ENCODE data around the gene BEND5. TPM values are rescaled to one million over a fixed set of nuclear protein-coding genes. Genes with fewer than 3 reads are reported as not detected.
A peak's percentile ranks its signal among the peaks of the same experiment; 100 is the strongest.

Gene BEND5
- total and polyA plus RNA-seq, 2 donors = 21.8 to 50.2 TPM

DNA sequence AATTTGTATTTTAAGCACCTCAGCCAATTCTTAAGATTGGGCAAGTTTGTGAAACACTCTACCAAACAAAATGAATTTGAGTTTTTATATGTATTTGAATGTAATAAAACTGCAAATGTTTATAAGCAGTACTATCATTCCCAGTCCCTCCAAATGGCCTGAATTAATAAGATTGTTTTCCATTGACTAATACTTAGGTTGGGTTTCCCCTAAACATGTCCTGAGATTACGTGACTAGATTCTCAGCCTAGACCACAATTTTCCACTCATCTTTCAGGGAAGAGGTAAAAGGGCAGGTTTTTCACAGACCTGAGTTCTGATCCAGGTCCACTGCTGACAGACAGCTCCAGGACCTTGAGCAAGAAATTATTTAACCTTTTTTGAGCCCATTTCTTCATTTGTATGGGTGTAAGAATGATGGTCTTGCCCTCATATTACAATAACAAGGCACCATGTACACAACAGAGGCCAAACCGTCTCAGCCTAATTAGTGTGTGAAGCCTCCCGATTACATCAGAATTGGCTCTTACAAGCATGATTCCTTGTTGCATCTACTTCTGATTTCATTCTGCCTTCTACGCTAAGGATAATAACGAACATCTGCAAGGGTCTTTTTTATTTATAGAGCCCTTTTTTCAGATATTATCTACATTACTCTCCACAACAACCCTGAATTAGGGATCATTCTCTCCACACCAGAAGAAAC lies 51.2 kb downstream of the BEND5 start:
- H3K27ac ChIP-seq (ENCODE audit: low read depth in 1 of 2, low read length in 1 of 2) = no peak overlapping the region
- 96% methylated on average over 5 of the region's 5 CpGs for WGBS
- H3K9me3 ChIP-seq (ENCODE audit: control insufficient read depth in 2 of 2, insufficient read depth in 1 of 2, low read length in 1 of 2) = no peaks in the 10 kb centered on the region
- H3K36me3 ChIP-seq (ENCODE audit: control insufficient read depth in 2 of 2, insufficient read depth in 2 of 2, low read length in 1 of 2) = peaks cover 6 to 10% of the 10 kb centered on the region in 2 donors
- H3K4me3 ChIP-seq (ENCODE audit: low read length in 2 of 2) = no peak overlapping the region
- no peak for DNase-seq (ENCODE audit: low read depth in 6 of 9, low spot score in 9 of 9)
- no peaks in the 10 kb centered on the region for H3K27me3 ChIP-seq (ENCODE audit: control insufficient read depth in 2 of 2, insufficient read depth in 1 of 2, low read length in 1 of 2)
- H3K4me1 ChIP-seq (ENCODE audit: control insufficient read depth in 2 of 2, insufficient read depth in 2 of 2, low read length in 2 of 2) = no peaks in the 10 kb centered on the region

GRCh38 chr1:48720929-48721328 lies 55.8 kb downstream of the BEND5 start:
- Histone ChIP-seq H3K36me3 (ENCODE audit: control insufficient read depth in 2 of 2, insufficient read depth in 2 of 2, low read length in 1 of 2) (no peaks in the 10 kb centered on the region), H3K9me3 (ENCODE audit: control insufficient read depth in 2 of 2, insufficient read depth in 1 of 2, low read length in 1 of 2) (no peaks in the 10 kb centered on the region), H3K4me3 (ENCODE audit: low read length in 2 of 2) (no peak overlapping the region), H3K27ac (ENCODE audit: low read depth in 1 of 2, low read length in 1 of 2) (no peak overlapping the region), H3K27me3 (ENCODE audit: control insufficient read depth in 2 of 2, insufficient read depth in 1 of 2, low read length in 1 of 2) (no peaks in the 10 kb centered on the region), H3K4me1 (ENCODE audit: control insufficient read depth in 2 of 2, insufficient read depth in 2 of 2, low read length in 2 of 2) (no peaks in the 10 kb centered on the region)
- DNase-seq (ENCODE audit: low read depth in 6 of 9, low spot score in 9 of 9) = no peak

DNA sequence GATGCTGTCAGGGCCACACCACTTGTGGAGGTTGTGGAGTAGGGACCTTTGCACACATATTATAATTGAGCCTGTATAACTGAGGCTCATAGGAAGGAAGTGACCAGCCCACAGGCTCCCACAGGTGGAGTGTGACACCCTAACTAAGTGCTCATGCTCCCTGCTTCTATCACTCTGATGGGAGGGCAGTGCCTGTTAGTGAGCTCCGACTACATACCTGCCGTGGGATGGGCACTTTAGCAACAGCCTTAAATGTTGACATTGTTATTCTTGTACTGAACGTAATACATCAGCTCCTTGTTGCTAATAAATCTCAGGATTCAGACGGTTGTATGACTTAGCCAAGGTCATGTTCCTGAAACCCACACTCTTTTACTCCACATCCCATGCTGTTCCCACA lies 58.0 kb downstream of the BEND5 start:
- WGBS = 90% methylated on average over 4 of the region's 4 CpGs

GRCh38 chr1:48718116-48718630 lies 58.5 kb downstream of the BEND5 start:
- Histone ChIP-seq H3K4me1 (ENCODE audit: control insufficient read depth in 2 of 2, insufficient read depth in 2 of 2, low read length in 2 of 2) (no peaks in the 10 kb centered on the region), H3K27me3 (ENCODE audit: control insufficient read depth in 2 of 2, insufficient read depth in 1 of 2, low read length in 1 of 2) (no peaks in the 10 kb centered on the region), H3K36me3 (ENCODE audit: control insufficient read depth in 2 of 2, insufficient read depth in 2 of 2, low read length in 1 of 2) (no peaks in the 10 kb centered on the region), H3K27ac (ENCODE audit: low read depth in 1 of 2, low read length in 1 of 2) (no peak overlapping the region), H3K9me3 (ENCODE audit: control insufficient read depth in 2 of 2, insufficient read depth in 1 of 2, low read length in 1 of 2) (no peaks in the 10 kb centered on the region), H3K4me3 (ENCODE audit: low read length in 2 of 2) (no peak overlapping the region)
- DNase-seq (ENCODE audit: low read depth in 6 of 9, low spot score in 9 of 9) = no peak

More for the DNA sequence above, 58.0 kb downstream of the BEND5 start:
- Histone ChIP-seq H3K36me3 (ENCODE audit: control insufficient read depth in 2 of 2, insufficient read depth in 2 of 2, low read length in 1 of 2) (no peaks in the 10 kb centered on the region), H3K9me3 (ENCODE audit: control insufficient read depth in 2 of 2, insufficient read depth in 1 of 2, low read length in 1 of 2) (no peaks in the 10 kb centered on the region), H3K27me3 (ENCODE audit: control insufficient read depth in 2 of 2, insufficient read depth in 1 of 2, low read length in 1 of 2) (no peaks in the 10 kb centered on the region), H3K27ac (ENCODE audit: low read depth in 1 of 2, low read length in 1 of 2) (peak overlapping the region; percentile 18 to 46), H3K4me3 (ENCODE audit: low read length in 2 of 2) (no peak overlapping the region), H3K4me1 (ENCODE audit: control insufficient read depth in 2 of 2, insufficient read depth in 2 of 2, low read length in 2 of 2) (no peaks in the 10 kb centered on the region)
- no peak for DNase-seq (ENCODE audit: low read depth in 6 of 9, low spot score in 9 of 9)

DNA sequence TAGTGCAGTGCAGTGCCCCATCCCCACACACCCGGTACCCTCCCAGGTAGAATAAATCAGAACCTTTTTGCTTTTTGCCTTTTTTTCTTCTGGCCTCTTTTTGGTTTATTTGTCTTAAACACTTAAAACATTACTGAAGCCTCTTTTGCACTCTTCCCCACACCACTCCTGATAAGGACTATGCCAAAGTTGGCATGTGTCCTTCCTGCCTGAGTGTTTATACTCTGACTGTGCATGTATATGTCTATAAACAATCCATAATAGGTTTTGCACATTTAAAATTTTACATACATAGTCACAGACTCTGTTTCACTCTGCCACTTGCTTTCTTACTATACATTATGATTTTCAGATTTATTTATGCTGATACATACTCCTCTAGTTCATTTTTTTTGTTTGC lies 59.6 kb downstream of the BEND5 start:
- no peaks in the 10 kb centered on the region for H3K36me3 ChIP-seq (ENCODE audit: control insufficient read depth in 2 of 2, insufficient read depth in 2 of 2, low read length in 1 of 2)

GRCh38 chr1:48715921-48716320 lies 60.8 kb downstream of the BEND5 start:
- DNase-seq (ENCODE audit: low read depth in 6 of 9, low spot score in 9 of 9) = no peak
- Histone ChIP-seq H3K27ac (ENCODE audit: low read depth in 1 of 2, low read length in 1 of 2) (no peak overlapping the region), H3K4me3 (ENCODE audit: low read length in 2 of 2) (no peak overlapping the region), H3K9me3 (ENCODE audit: control insufficient read depth in 2 of 2, insufficient read depth in 1 of 2, low read length in 1 of 2) (no peaks in the 10 kb centered on the region), H3K27me3 (ENCODE audit: control insufficient read depth in 2 of 2, insufficient read depth in 1 of 2, low read length in 1 of 2) (no peaks in the 10 kb centered on the region), H3K4me1 (ENCODE audit: control insufficient read depth in 2 of 2, insufficient read depth in 2 of 2, low read length in 2 of 2) (no peaks in the 10 kb centered on the region), H3K36me3 (ENCODE audit: control insufficient read depth in 2 of 2, insufficient read depth in 2 of 2, low read length in 1 of 2) (no peaks in the 10 kb centered on the region)
- WGBS = 94% methylated on average over 5 of the region's 5 CpGs

More for the DNA sequence above, 59.6 kb downstream of the BEND5 start:
- H3K27ac ChIP-seq (ENCODE audit: low read depth in 1 of 2, low read length in 1 of 2) = no peak overlapping the region
- WGBS = 100% methylated on average over 1 of the region's 1 CpG
- no peaks in the 10 kb centered on the region for H3K4me1 ChIP-seq (ENCODE audit: control insufficient read depth in 2 of 2, insufficient read depth in 2 of 2, low read length in 2 of 2)
- no peak overlapping the region for H3K4me3 ChIP-seq (ENCODE audit: low read length in 2 of 2)
- H3K9me3 ChIP-seq (ENCODE audit: control insufficient read depth in 2 of 2, insufficient read depth in 1 of 2, low read length in 1 of 2) = no peaks in the 10 kb centered on the region
- DNase-seq (ENCODE audit: low read depth in 6 of 9, low spot score in 9 of 9) = no peak
- H3K27me3 ChIP-seq (ENCODE audit: control insufficient read depth in 2 of 2, insufficient read depth in 1 of 2, low read length in 1 of 2) = no peaks in the 10 kb centered on the region

DNA sequence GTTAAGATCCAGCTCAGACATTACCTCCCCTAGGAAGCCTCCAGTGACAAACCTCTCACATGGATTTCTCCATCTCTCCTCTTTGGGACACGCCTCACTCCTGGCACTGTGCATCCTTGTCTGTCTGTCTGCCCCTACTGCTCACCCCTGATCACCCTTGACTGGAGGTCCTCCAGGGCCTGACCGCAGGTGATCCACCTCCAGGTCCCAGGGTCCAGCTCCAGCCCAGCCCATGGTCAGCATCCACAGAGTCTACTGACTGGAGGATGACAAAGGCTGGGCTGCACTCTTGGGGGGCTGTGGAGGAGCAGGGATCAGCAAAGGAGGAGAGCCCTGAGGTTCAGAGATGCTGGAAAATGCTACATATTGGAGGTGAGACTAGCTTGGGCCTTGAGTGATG lies 65.8 kb downstream of the BEND5 start:
- no peak overlapping the region for H3K27ac ChIP-seq (ENCODE audit: low read depth in 1 of 2, low read length in 1 of 2)
- no peaks in the 10 kb centered on the region for H3K9me3 ChIP-seq (ENCODE audit: control insufficient read depth in 2 of 2, insufficient read depth in 1 of 2, low read length in 1 of 2)
- no peaks in the 10 kb centered on the region for H3K4me1 ChIP-seq (ENCODE audit: control insufficient read depth in 2 of 2, insufficient read depth in 2 of 2, low read length in 2 of 2)
- WGBS = 93% methylated on average over 2 of the region's 2 CpGs
- H3K4me3 ChIP-seq (ENCODE audit: low read length in 2 of 2) = no peak overlapping the region
- no peaks in the 10 kb centered on the region for H3K36me3 ChIP-seq (ENCODE audit: control insufficient read depth in 2 of 2, insufficient read depth in 2 of 2, low read length in 1 of 2)
- DNase-seq (ENCODE audit: low read depth in 6 of 9, low spot score in 9 of 9) = no peak
- H3K27me3 ChIP-seq (ENCODE audit: control insufficient read depth in 2 of 2, insufficient read depth in 1 of 2, low read length in 1 of 2) = no peaks in the 10 kb centered on the region

GRCh38 chr1:48710318-48710717 lies 66.4 kb downstream of the BEND5 start:
- Histone ChIP-seq H3K9me3 (ENCODE audit: control insufficient read depth in 2 of 2, insufficient read depth in 1 of 2, low read length in 1 of 2) (no peaks in the 10 kb centered on the region), H3K27ac (ENCODE audit: low read depth in 1 of 2, low read length in 1 of 2) (no peak overlapping the region), H3K27me3 (ENCODE audit: control insufficient read depth in 2 of 2, insufficient read depth in 1 of 2, low read length in 1 of 2) (no peaks in the 10 kb centered on the region), H3K4me1 (ENCODE audit: control insufficient read depth in 2 of 2, insufficient read depth in 2 of 2, low read length in 2 of 2) (no peaks in the 10 kb centered on the region), H3K4me3 (ENCODE audit: low read length in 2 of 2) (no peak overlapping the region), H3K36me3 (ENCODE audit: control insufficient read depth in 2 of 2, insufficient read depth in 2 of 2, low read length in 1 of 2) (no peaks in the 10 kb centered on the region)
- WGBS = 96% methylated on average over 2 of the region's 2 CpGs
- DNase-seq (ENCODE audit: low read depth in 6 of 9, low spot score in 9 of 9) = no peak

DNA sequence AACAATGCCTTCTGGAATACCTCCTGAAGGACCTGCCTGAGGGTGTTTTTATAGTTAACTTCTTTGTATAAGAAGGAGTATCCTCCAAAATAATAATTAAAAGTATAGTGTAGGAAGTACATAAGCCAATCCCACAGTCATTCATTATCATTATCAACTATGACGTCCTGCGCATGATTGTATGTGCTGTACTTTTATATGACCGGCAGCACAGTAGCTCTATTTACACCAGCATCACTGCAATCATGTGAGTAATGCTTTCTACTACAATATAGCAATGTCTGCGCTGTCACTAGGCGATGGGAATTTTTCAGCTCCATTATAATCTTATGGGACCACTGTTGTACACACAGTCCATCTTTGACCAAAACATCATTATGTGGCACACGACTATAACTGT lies 72.0 kb downstream of the BEND5 start:
- Histone ChIP-seq H3K27me3 (ENCODE audit: control insufficient read depth in 2 of 2, insufficient read depth in 1 of 2, low read length in 1 of 2) (no peaks in the 10 kb centered on the region), H3K36me3 (ENCODE audit: control insufficient read depth in 2 of 2, insufficient read depth in 2 of 2, low read length in 1 of 2) (no peaks in the 10 kb centered on the region), H3K9me3 (ENCODE audit: control insufficient read depth in 2 of 2, insufficient read depth in 1 of 2, low read length in 1 of 2) (no peaks in the 10 kb centered on the region), H3K27ac (ENCODE audit: low read depth in 1 of 2, low read length in 1 of 2) (no peak overlapping the region), H3K4me1 (ENCODE audit: control insufficient read depth in 2 of 2, insufficient read depth in 2 of 2, low read length in 2 of 2) (no peaks in the 10 kb centered on the region), H3K4me3 (ENCODE audit: low read length in 2 of 2) (no peak overlapping the region)
- DNase-seq (ENCODE audit: low read depth in 6 of 9, low spot score in 9 of 9) = no peak
- WGBS = 96% methylated on average over 6 of the region's 6 CpGs
